ENCODE data around the gene TANC1.

Gene TANC1

GRCh38 chr2:158968396-158969161 is at the start of gene TANC1:
Gene TANC1, plus strand, starts transcription at chr2:158968640. Its CDS starts 97,271 bp downstream, at chr2:159065911.
- H3K27me3 Mint-ChIP-seq = peaks cover 68% of the 10 kb centered on the region
- H3K4me3 Mint-ChIP-seq = peak within 1 kb of the TSS; percentile 77
- DNase-seq = peak; percentile 74
- H3K27ac Mint-ChIP-seq = peak within 1 kb of the TSS; percentile 18
- H3K9me3 Mint-ChIP-seq = no peaks in the 10 kb centered on the region
- peaks cover 16% of the 10 kb centered on the region for H3K4me1 Mint-ChIP-seq (ENCODE audit: low read depth)
- no peaks in the 10 kb centered on the region for H3K36me3 Mint-ChIP-seq (ENCODE audit: low read depth)

DNA sequence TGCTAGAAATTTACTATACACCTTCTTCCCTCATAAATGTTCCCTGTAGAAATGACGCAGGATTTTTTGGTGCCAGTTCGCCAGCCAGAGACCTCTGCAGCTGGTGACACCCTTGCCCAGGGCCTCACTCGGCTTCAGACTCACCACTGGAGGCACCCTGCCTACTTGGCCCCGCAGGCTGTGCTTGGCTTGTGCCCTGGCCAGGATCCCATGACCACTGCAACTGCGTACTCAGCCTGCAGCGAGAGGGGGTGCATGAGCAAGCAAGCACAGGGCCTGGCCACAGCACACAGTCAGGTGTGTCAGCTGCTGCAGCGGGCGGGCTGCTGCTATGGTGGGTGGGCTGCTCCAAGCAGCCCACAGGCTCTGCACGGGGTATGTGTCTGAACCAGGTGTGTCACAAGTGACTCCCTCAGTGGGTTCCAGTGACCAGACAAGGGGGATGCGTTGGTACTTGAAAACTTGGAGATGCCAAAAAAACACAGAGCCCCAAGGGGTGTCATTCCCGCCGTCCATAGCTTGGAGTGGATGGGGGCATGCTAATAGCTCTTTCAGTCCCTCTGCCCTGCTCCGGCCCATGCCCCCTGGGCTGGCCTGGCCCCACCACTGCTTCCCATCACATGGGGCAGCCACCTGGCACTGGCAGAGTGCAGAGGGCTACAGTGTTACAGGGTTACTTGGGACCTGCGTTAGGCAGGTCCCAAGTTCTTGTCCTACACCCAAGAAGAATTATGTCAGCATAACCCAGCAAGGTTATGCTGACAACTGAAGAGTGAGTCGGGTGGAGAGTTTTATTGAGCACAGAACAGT is 46.6 kb upstream of the TANC1 start:
- H3K4me3 Mint-ChIP-seq = no peak overlapping the region
- no peaks in the 10 kb centered on the region for H3K4me1 Mint-ChIP-seq (ENCODE audit: low read depth)
- peaks cover 5% of the 10 kb centered on the region for H3K27me3 Mint-ChIP-seq

DNA sequence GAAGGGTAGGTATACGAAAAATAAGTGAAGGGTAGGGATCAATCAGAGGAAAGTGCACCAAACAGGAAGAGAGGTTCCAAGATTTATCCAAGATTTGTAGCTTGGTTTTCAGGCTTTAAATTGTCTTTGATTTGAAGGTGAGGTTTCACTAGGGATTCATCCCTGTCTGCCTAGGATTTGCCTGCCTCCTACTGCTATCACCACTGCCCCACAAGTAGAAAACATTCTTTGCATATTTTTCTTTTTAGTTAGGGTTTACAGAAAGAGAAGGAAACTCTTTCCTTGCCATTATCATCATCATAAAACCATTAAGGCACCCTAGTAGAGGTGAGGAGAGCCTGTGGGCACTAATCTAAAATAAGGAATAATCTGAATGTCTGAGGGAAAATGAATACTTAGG is 45.8 kb upstream of the TANC1 start:
- DNase-seq = no peak
- Mint-ChIP-seq H3K4me3 (no peak overlapping the region), H3K4me1 (ENCODE audit: low read depth) (no peaks in the 10 kb centered on the region), H3K27ac (no peak overlapping the region), H3K9me3 (no peaks in the 10 kb centered on the region), H3K36me3 (ENCODE audit: low read depth) (no peaks in the 10 kb centered on the region), H3K27me3 (peaks cover 5% of the 10 kb centered on the region)

More for the DNA sequence above, 46.6 kb upstream of the TANC1 start:
- Mint-ChIP-seq H3K27ac (no peak overlapping the region), H3K36me3 (ENCODE audit: low read depth) (no peaks in the 10 kb centered on the region), H3K9me3 (no peaks in the 10 kb centered on the region)
- no peak for DNase-seq

DNA sequence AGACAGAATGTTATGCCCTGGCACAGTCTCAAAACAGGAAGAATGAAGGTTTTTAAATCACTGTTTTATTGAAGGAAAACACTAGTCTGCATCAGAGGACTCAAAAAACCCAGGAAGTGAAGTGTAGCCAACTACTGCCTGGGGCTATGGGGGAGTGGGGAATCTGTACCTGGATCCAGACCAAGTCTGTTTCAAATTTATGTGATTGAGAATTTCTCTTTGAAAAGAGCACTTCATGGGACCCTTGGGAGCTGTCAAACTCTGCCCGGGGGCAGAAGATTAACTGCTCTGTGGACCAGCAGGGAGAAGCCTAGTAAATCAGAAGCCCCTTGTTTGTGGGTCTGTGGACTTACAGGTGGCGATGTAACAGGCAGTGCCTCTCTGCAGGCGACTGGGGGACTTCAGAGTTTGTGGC is 45.3 kb upstream of the TANC1 start:
- DNase-seq = no peak
- Mint-ChIP-seq H3K4me3 (no peak overlapping the region), H3K27me3 (peaks cover 5% of the 10 kb centered on the region), H3K9me3 (no peaks in the 10 kb centered on the region), H3K27ac (no peak overlapping the region), H3K4me1 (ENCODE audit: low read depth) (no peaks in the 10 kb centered on the region), H3K36me3 (ENCODE audit: low read depth) (no peaks in the 10 kb centered on the region)

DNA sequence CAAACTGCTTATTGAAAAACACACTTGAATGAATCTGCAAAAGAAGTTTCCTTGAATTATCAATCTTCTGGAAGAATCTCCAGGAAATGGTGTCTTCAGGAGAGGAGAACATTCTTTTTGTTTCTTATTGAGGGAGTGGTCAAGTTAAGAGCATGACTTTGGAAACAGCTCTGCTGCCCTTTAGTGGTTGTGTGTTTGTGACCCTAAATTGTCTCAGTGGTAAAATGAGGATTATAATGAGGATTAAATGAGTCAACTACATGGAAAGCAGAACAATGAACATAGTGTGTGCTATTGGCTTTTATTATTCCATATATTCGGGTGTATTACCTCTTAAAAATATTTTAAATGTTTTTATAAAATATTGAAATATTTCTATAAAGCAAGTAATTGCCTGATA is 44.8 kb upstream of the TANC1 start:
- DNase-seq = no peak
- Mint-ChIP-seq H3K9me3 (no peaks in the 10 kb centered on the region), H3K27me3 (peaks cover 5% of the 10 kb centered on the region), H3K36me3 (ENCODE audit: low read depth) (no peaks in the 10 kb centered on the region), H3K27ac (no peak overlapping the region), H3K4me3 (no peak overlapping the region), H3K4me1 (ENCODE audit: low read depth) (no peaks in the 10 kb centered on the region)

DNA sequence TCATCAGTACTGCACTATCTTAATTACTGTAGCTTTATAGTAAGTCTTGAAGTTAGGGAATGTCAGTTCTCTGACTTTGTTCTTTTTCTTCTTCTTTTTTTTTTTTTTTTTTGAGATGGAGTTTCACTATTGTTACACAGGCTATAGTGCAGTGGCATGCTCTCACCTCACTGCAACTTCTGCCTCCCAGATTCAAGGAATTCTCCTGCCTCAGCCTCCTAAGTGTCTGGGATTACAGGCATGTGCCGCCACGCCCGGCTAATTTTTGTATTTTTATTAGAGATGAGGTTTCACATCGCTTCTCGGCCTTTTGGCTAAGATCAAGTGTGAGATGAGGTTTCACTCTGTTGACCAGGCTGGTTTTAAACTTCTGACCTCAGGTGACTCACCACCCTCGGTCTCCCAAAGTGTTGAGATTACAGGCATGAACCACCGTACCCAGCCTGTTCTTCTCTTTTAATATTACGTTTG is 41.9 kb upstream of the TANC1 start:
- Mint-ChIP-seq H3K4me3 (no peak overlapping the region), H3K27me3 (peaks cover 13% of the 10 kb centered on the region), H3K9me3 (peaks cover 9% of the 10 kb centered on the region), H3K27ac (no peak overlapping the region), H3K4me1 (ENCODE audit: low read depth) (no peaks in the 10 kb centered on the region), H3K36me3 (ENCODE audit: low read depth) (no peaks in the 10 kb centered on the region)
- DNase-seq = no peak

DNA sequence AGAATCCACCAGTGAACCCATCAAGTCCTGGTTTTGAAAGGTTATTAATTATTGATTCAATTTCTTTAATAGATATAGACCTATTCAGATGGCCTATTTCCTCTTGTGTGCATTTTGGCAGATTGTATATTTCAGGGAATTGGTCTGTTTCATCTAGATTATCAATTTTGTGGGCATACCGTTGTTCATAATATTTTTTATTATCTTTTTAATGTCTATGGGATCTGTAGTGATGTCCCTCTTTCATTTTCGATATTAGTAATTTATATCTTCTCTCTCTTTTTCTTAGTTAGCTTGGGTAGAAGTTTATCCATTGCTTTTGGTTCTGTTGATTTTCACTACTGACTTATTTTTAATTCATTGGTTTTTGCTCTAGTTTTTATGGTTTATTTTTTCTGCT is 39.9 kb upstream of the TANC1 start:
- H3K27ac Mint-ChIP-seq = no peak overlapping the region
- no peaks in the 10 kb centered on the region for H3K4me1 Mint-ChIP-seq (ENCODE audit: low read depth)
- peaks cover 9% of the 10 kb centered on the region for H3K9me3 Mint-ChIP-seq
- H3K4me3 Mint-ChIP-seq = no peak overlapping the region
- peaks cover 7% of the 10 kb centered on the region for H3K27me3 Mint-ChIP-seq
- no peaks in the 10 kb centered on the region for H3K36me3 Mint-ChIP-seq (ENCODE audit: low read depth)
- DNase-seq = no peak

DNA sequence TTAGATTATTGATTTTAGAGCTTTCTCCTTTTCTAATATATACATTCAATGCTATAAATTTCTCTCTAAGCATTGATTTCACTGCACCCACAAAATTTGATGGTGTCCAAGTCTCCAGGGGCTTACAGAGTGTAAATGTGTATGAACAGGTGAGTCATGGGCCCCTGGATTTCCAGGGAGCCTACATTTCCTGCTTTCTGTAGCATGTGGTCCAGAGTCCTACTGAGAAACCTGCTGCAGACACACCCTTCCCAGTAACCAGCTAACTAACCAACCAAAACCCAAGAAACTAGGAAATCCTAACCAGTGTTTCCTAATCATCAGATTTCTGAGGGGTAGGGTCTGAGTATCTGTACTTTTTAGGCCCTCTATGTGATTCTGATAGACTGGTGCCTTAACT is 39.5 kb upstream of the TANC1 start:
- Mint-ChIP-seq H3K27me3 (peaks cover 7% of the 10 kb centered on the region), H3K36me3 (ENCODE audit: low read depth) (no peaks in the 10 kb centered on the region), H3K27ac (no peak overlapping the region)

GRCh38 chr2:158931572-158931971 is 36.9 kb upstream of the TANC1 start:
- peaks cover 11% of the 10 kb centered on the region for H3K27me3 Mint-ChIP-seq
- no peak overlapping the region for H3K27ac Mint-ChIP-seq
- H3K36me3 Mint-ChIP-seq (ENCODE audit: low read depth) = no peaks in the 10 kb centered on the region
- DNase-seq = no peak
- no peaks in the 10 kb centered on the region for H3K4me1 Mint-ChIP-seq (ENCODE audit: low read depth)
- no peak overlapping the region for H3K4me3 Mint-ChIP-seq
- H3K9me3 Mint-ChIP-seq = peaks cover 9% of the 10 kb centered on the region

More for the DNA sequence above, 39.5 kb upstream of the TANC1 start:
- no peak overlapping the region for H3K4me3 Mint-ChIP-seq
- no peak for DNase-seq
- no peaks in the 10 kb centered on the region for H3K4me1 Mint-ChIP-seq (ENCODE audit: low read depth)
- peaks cover 9% of the 10 kb centered on the region for H3K9me3 Mint-ChIP-seq

- DNase-seq = no peak
- Mint-ChIP-seq H3K4me1 (ENCODE audit: low read depth) (no peaks in the 10 kb centered on the region), H3K9me3 (peaks cover 9% of the 10 kb centered on the region), H3K27me3 (peaks cover 11% of the 10 kb centered on the region), H3K36me3 (ENCODE audit: low read depth) (no peaks in the 10 kb centered on the region), H3K4me3 (no peak overlapping the region), H3K27ac (no peak overlapping the region)
Observed at GRCh38 chr2:158932131-158932645, 36.3 kb upstream of the TANC1 start.

DNA sequence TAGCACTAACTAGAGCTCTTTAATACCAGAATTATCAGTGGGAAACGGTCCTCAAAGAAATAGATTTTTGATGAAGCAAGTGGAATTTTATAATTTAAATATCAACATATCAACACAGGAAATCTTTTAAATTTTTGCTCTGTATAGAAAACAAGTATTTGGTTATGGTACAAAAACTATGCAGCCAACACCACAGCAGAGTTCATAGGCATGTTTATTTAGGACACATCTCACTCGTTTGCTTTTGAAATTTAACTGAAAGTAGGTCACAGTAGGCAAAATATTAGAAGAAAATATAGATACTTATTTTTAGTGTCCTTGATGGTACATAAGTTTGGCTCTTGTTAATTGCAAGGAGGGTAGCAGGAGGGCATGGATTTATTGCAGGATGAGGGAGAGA is 34.3 kb upstream of the TANC1 start:
- Mint-ChIP-seq H3K27ac (no peak overlapping the region), H3K9me3 (peaks cover 9% of the 10 kb centered on the region), H3K36me3 (ENCODE audit: low read depth) (no peaks in the 10 kb centered on the region), H3K4me3 (no peak overlapping the region), H3K27me3 (peaks cover 10% of the 10 kb centered on the region), H3K4me1 (ENCODE audit: low read depth) (no peaks in the 10 kb centered on the region)
- no peak for DNase-seq

DNA sequence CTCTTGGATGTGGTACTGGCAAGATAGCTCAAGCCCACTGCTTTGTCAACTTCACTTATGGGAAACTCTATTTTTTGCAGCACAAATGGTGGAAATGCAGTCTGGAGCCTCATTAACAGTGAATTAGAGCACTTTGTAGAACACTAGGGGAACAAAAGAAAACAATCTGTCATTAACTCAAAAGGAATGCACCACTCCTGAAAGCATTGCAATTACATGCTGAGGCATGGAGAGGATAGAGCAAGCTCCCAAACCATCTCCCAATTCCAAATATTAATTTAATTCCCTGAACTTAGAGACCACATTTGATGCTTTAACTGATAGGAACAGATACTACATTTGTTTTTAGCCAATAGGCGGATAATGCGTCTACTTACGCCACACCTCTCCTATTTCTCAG is 32.8 kb upstream of the TANC1 start:
- H3K36me3 Mint-ChIP-seq (ENCODE audit: low read depth) = no peaks in the 10 kb centered on the region
- no peak for DNase-seq
- H3K27me3 Mint-ChIP-seq = peaks cover 7% of the 10 kb centered on the region
- H3K4me1 Mint-ChIP-seq (ENCODE audit: low read depth) = no peaks in the 10 kb centered on the region
- no peaks in the 10 kb centered on the region for H3K9me3 Mint-ChIP-seq
- H3K27ac Mint-ChIP-seq = no peak overlapping the region
- H3K4me3 Mint-ChIP-seq = no peak overlapping the region

DNA sequence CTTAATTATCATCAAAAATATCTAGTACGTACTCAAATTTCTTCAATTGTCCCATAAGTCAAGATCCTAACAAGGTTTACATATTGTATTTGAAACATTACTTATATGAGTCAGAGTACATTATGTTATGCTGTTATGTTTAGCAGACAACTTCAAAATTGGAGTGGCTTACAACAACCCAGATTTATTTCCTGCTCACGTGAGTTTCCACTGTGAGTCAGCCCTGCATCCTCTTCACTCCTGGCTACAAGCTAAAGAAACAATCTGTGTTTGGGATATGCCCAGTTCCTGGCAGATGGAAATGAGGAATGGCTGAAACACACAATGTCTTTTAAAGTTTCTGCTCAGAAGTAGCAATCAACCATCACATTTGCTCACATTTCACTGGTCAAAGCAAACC is 31.5 kb upstream of the TANC1 start:
- H3K9me3 Mint-ChIP-seq = no peaks in the 10 kb centered on the region
- H3K27ac Mint-ChIP-seq = no peak overlapping the region
- peaks cover 3% of the 10 kb centered on the region for H3K27me3 Mint-ChIP-seq
- H3K36me3 Mint-ChIP-seq (ENCODE audit: low read depth) = no peaks in the 10 kb centered on the region
- no peak for DNase-seq
- no peak overlapping the region for H3K4me3 Mint-ChIP-seq
- H3K4me1 Mint-ChIP-seq (ENCODE audit: low read depth) = no peaks in the 10 kb centered on the region

GRCh38 chr2:158940356-158940755 is 28.1 kb upstream of the TANC1 start:
- no peaks in the 10 kb centered on the region for H3K9me3 Mint-ChIP-seq
- no peak overlapping the region for H3K4me3 Mint-ChIP-seq
- no peak overlapping the region for H3K27ac Mint-ChIP-seq
- H3K36me3 Mint-ChIP-seq (ENCODE audit: low read depth) = no peaks in the 10 kb centered on the region
- no peak for DNase-seq
- H3K27me3 Mint-ChIP-seq = peaks cover 3% of the 10 kb centered on the region
- H3K4me1 Mint-ChIP-seq (ENCODE audit: low read depth) = no peaks in the 10 kb centered on the region

- H3K9me3 Mint-ChIP-seq = no peaks in the 10 kb centered on the region
- DNase-seq = no peak
- no peaks in the 10 kb centered on the region for H3K36me3 Mint-ChIP-seq (ENCODE audit: low read depth)
- H3K4me1 Mint-ChIP-seq (ENCODE audit: low read depth) = no peaks in the 10 kb centered on the region
- no peak overlapping the region for H3K27ac Mint-ChIP-seq
- H3K4me3 Mint-ChIP-seq = no peak overlapping the region
- H3K27me3 Mint-ChIP-seq = no peaks in the 10 kb centered on the region
Observed at GRCh38 chr2:158943973-158944372, 24.5 kb upstream of the TANC1 start.

All from activated T-cell treated with anti-CD3 and anti-CD28 coated beads, Interleukin-2, amount 50 U/mL, for 24 hours (primary cell).